H9 (cell line): ENCODE results near the gene CARD11. TPM values are rescaled to one million over a fixed set of nuclear protein-coding genes. Genes with fewer than 3 reads are reported as not detected.
A peak's percentile ranks its signal among the peaks of the same experiment; 100 is the strongest.

ENCODE experiments used
- DNase-seq: peaks from one replicate; pipeline ENCODE4 v3.0.0-alpha.2; 2017
- H2AFZ ChIP-seq: one replicate; pipeline ENCODE4 v1.6.1; 2013; ENCODE audit warnings: mild to moderate bottlenecking, low read length, control low read depth, moderate library complexity
- H2AK5ac ChIP-seq: 2 replicates; pipeline ENCODE4 v1.6.1; 2013; ENCODE audit warnings: low read length, control low read depth, mixed read lengths; ENCODE audit not compliant: insufficient read length
- H2BK120ac ChIP-seq: one replicate; pipeline ENCODE4 v1.6.1; 2013; ENCODE audit warnings: low read depth, mild to moderate bottlenecking, low read length, control low read depth, inconsistent platforms; ENCODE audit not compliant: poor library complexity, severe bottlenecking
- H2BK12ac ChIP-seq: 2 replicates; pipeline ENCODE4 v1.6.1; 2013; ENCODE audit warnings: low read length, control low read depth, mixed read lengths, low read depth; ENCODE audit not compliant: insufficient read length
- H2BK15ac ChIP-seq: 2 replicates; pipeline ENCODE4 v1.6.1; 2013; ENCODE audit warnings: low read depth, low read length, control low read depth
- H2BK20ac ChIP-seq: one replicate; pipeline ENCODE4 v1.6.1; 2013; ENCODE audit warnings: low read depth, mild to moderate bottlenecking, low read length, control low read depth, inconsistent platforms; ENCODE audit not compliant: poor library complexity, severe bottlenecking
- H2BK5ac ChIP-seq: 2 replicates; pipeline ENCODE4 v1.6.1; 2013; ENCODE audit warnings: low read length, control low read depth, mixed read lengths; ENCODE audit not compliant: insufficient read length
- H3K14ac ChIP-seq: 2 replicates; pipeline ENCODE4 v1.6.1; 2013; ENCODE audit warnings: low read length, control low read depth; ENCODE audit not compliant: insufficient read depth
- H3K18ac ChIP-seq: 2 replicates; pipeline ENCODE4 v1.6.1; 2013; ENCODE audit warnings: low read depth, mild to moderate bottlenecking, mixed read lengths, low read length, control low read depth; ENCODE audit not compliant: insufficient read length
- H3K23ac ChIP-seq: 2 replicates; pipeline ENCODE4 v1.6.1; 2013; ENCODE audit warnings: low read length, control low read depth, mixed read lengths, low read depth; ENCODE audit not compliant: insufficient read length
- H3K23me2 ChIP-seq: 2 replicates; pipeline ENCODE4 v1.6.1; 2013; ENCODE audit warnings: low read depth, mild to moderate bottlenecking, mixed read lengths, low read length, control low read depth; ENCODE audit not compliant: insufficient read length, poor library complexity, severe bottlenecking
- H3K27ac ChIP-seq: 2 replicates; pipeline ENCODE4 v1.5.1; 2013; ENCODE audit warnings: low read length, control low read depth, mixed read lengths, low read depth; ENCODE audit not compliant: insufficient read length
- H3K27me3 ChIP-seq: 2 replicates; pipeline ENCODE4 v1.6.1; 2013; ENCODE audit warnings: low read length, control low read depth, inconsistent platforms; ENCODE audit not compliant: insufficient read depth
- H3K4ac ChIP-seq: 2 replicates; pipeline ENCODE4 v1.6.1; 2013; ENCODE audit warnings: low read depth, mild to moderate bottlenecking, control low read depth, inconsistent platforms, low read length, moderate library complexity
- H3K4me1 ChIP-seq: 2 replicates; pipeline ENCODE4 v1.6.1; 2013; ENCODE audit warnings: low read length, control low read depth, inconsistent platforms; ENCODE audit not compliant: insufficient read depth
- H3K4me2 ChIP-seq: 2 replicates; pipeline ENCODE4 v1.6.1; 2013; ENCODE audit warnings: low read length, control low read depth, mixed read lengths; ENCODE audit not compliant: insufficient read length, insufficient read depth
- H3K56ac ChIP-seq: 2 replicates; pipeline ENCODE4 v1.6.1; 2013; ENCODE audit warnings: low read depth, mild to moderate bottlenecking, mixed read lengths, low read length, control low read depth; ENCODE audit not compliant: insufficient read length
- H3K79me1 ChIP-seq: 2 replicates; pipeline ENCODE4 v1.6.1; 2013; ENCODE audit warnings: low read depth, mild to moderate bottlenecking, moderate library complexity, low read length, control low read depth, inconsistent platforms; ENCODE audit not compliant: insufficient read depth, poor library complexity, severe bottlenecking
- H3K79me2 ChIP-seq: 2 replicates; pipeline ENCODE4 v1.6.1; 2013; ENCODE audit warnings: low read length, control low read depth, inconsistent platforms; ENCODE audit not compliant: insufficient read depth
- H3K9ac ChIP-seq: 2 replicates; pipeline ENCODE4 v1.6.1; 2013; ENCODE audit warnings: low read length, control low read depth, mixed read lengths; ENCODE audit not compliant: insufficient read length; ENCODE audit errors: extremely low read depth
- H3K9me3 ChIP-seq: one replicate; pipeline ENCODE4 v1.6.1; 2013; ENCODE audit warnings: low read depth, low read length, inconsistent platforms; ENCODE audit not compliant: control insufficient read depth
- H3T11ph ChIP-seq: one replicate; pipeline ENCODE4 v1.6.1; 2013; ENCODE audit warnings: mild to moderate bottlenecking, low read length, control low read depth, inconsistent platforms
- H4K20me1 ChIP-seq: one replicate; pipeline ENCODE4 v1.6.1; 2013; ENCODE audit not compliant: control insufficient read depth, insufficient read length, insufficient read depth
- H4K5ac ChIP-seq: 2 replicates; pipeline ENCODE4 v1.6.1; 2013; ENCODE audit warnings: low read depth, mild to moderate bottlenecking, mixed read lengths, low read length, control low read depth; ENCODE audit not compliant: insufficient read length
- H4K8ac ChIP-seq: replicated peaks from 2 replicates; pipeline ENCODE4 v1.6.1; 2013; ENCODE audit warnings: low read length, control low read depth, mixed read lengths, low read depth; ENCODE audit not compliant: insufficient read length
- H4K91ac ChIP-seq: 2 replicates; pipeline ENCODE4 v1.6.1; 2013; ENCODE audit warnings: low read depth, mild to moderate bottlenecking, moderate library complexity, mixed read lengths, low read length, control low read depth; ENCODE audit not compliant: insufficient read length
- H3K27ac Mint-ChIP-seq, 3 experiments: 2 replicates in 2 of 3; 3 replicates in 1 of 3; pipeline ENCODE4 v1.8.0; 2020 to 2021; ENCODE audit warnings: mixed read lengths in 3 of 3, mild to moderate bottlenecking in 1 of 3, moderate library complexity in 1 of 3
- H3K27me3 Mint-ChIP-seq: 2 replicates; pipeline ENCODE4 v1.8.0; 2021; ENCODE audit warnings: low read depth, mild to moderate bottlenecking, moderate library complexity, mixed read lengths
- H3K36me3 Mint-ChIP-seq, 3 experiments: 2 replicates in 2 of 3; 3 replicates in 1 of 3; pipeline ENCODE4 v1.8.0; 2020 to 2021; ENCODE audit warnings: low read depth in 3 of 3, mixed read lengths in 3 of 3; ENCODE audit not compliant: insufficient read depth in 1 of 3
- H3K4me1 Mint-ChIP-seq, 2 experiments: 2 replicates each; pipeline ENCODE4 v1.8.0; 2020; ENCODE audit warnings: mixed read lengths in 2 of 2
- H3K4me3 Mint-ChIP-seq, 2 experiments: 2 replicates in 1 of 2; 3 replicates in 1 of 2; pipeline ENCODE4 v1.8.0; 2020 to 2021; ENCODE audit warnings: mild to moderate bottlenecking in 2 of 2, mixed read lengths in 2 of 2, moderate library complexity in 1 of 2
- H3K9me3 Mint-ChIP-seq, 2 experiments: 2 replicates in 1 of 2; 3 replicates in 1 of 2; pipeline ENCODE4 v1.8.0; 2020; ENCODE audit warnings: mild to moderate bottlenecking in 2 of 2, mixed read lengths in 2 of 2, moderate library complexity in 1 of 2
- CTCF ChIP-seq: fragments of 200-600 bp; sonication (generic); conservative IDR thresholded peaks from 3 replicates; pipeline ENCODE4 v1.8.0; 2021; ENCODE audit warnings: antibody characterized with exemption, mild to moderate bottlenecking
- WGBS: extraction: QIAGEN DNeasy Blood & Tissue Kit; methylation state at CpG from one replicate; pipeline ENCODE4 v1.1.7; 2013; ENCODE audit warnings: missing lambda C conversion rate, low lambda C conversion rate, mixed read lengths; ENCODE audit not compliant: insufficient read length; ENCODE audit errors: extremely low coverage; 5-methylcytosine and 5-hydroxymethylcytosine counted together
- total RNA-seq: library from RNA; stranded (reverse); gene quantifications from 2 replicates; pipeline ENCODE4 v1.2.1, GENCODE V29; 2021

The CARD11 gene
- total RNA-seq, 1 experiment from 2014 or later = 20.0 TPM

- Histone ChIP-seq H2AFZ (no peak overlapping the region), H2BK20ac (no peak overlapping the region), H3K27ac (no peak overlapping the region), H3K27me3 (no peaks in the 10 kb centered on the region), H2BK15ac (no peak overlapping the region), H3T11ph (no peak overlapping the region), H3K18ac (no peak overlapping the region), H3K79me1 (no peaks in the 10 kb centered on the region), H2BK12ac (no peak overlapping the region), H2AK5ac (no peak overlapping the region), H3K56ac (no peak overlapping the region), H3K4me2 (no peak overlapping the region), H3K4ac (no peak overlapping the region), H3K79me2 (no peaks in the 10 kb centered on the region), H4K20me1 (no peaks in the 10 kb centered on the region), H4K8ac (no peak overlapping the region), H3K9ac (no peak overlapping the region), H3K9me3 (no peaks in the 10 kb centered on the region), H3K14ac (no peak overlapping the region), H3K23me2 (no peaks in the 10 kb centered on the region), H2BK5ac (no peak overlapping the region), H3K4me1 (no peaks in the 10 kb centered on the region), H2BK120ac (no peak overlapping the region), H4K5ac (no peak overlapping the region), H3K23ac (no peak overlapping the region), H4K91ac (no peak overlapping the region)
- Mint-ChIP-seq H3K4me1 (peaks cover 2% of the 10 kb centered on the region in 2 experiments; a peak in 1 of 4 replicates), H3K9me3 (peaks cover 5 to 13% of the 10 kb centered on the region in 2 experiments; a peak in 4 of 5 replicates), H3K4me3 (no peak overlapping the region), H3K27me3 (no peaks in the 10 kb centered on the region; the same call in none of the 2 replicates), H3K36me3 (peaks cover 3 to 9% (median 3%) of the 10 kb centered on the region in 3 experiments; a peak in 3 of 7 replicates), H3K27ac (no peak overlapping the region)
- no CpG with 5 or more reads among the region's 1 CpG for whole genome bisulfite sequencing
- DNase-seq = peak; percentile 1
- TF ChIP-seq CTCF = no peak
Observed at GRCh38 chr7:2965301-2965700, 78.4 kb downstream of the CARD11 start.
